Measurements from ENCODE around the gene BAG2.

Gene BAG2

DNA sequence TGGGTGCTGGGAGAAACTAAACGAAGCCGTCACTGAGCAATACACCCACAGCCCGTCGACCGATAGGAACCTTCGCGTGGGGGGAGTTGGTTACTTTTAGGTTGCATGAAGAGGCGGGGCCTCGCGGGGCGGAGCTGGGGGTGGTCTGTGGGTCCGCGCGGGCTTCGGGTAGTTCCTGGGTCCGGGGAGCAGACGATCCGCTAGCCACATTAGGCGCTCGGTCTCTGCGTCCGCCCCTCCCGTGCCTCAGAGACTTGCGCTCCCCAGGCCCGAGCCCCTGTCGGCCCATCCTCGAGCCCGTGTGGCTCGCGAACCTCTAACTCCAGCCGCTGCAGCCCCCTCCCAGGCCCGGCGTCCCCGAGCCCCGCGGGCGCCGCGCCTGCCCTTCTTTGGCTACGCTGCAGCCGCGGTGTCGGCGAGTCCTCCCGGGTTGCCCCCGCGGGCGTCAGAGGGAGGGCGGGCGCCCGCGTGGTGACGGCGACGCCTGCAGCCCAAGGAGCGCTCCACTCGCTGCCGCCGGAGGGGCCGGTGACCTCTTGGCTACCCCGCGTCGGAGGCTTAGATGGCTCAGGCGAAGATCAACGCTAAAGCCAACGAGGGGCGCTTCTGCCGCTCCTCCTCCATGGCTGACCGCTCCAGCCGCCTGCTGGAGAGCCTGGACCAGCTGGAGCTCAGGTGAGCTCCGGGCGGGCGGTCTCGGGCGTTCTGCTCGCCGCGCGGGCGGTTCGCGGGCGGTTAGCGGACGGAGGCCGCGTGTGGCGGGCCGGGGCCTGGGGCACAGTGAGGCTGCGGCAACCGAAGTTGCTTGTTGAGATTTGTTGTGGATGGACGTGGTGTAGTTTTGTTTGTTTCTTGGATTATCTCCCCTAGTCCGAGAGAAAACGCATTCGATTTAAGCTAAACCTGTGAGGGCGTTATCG, at the start of gene BAG2:
Gene BAG2, plus strand, starts transcription at position 191 of the 920 bp plus-strand sequence. Its CDS starts 372 bp downstream, at position 563.
- peak; percentile 97 for DNase-seq

DNA sequence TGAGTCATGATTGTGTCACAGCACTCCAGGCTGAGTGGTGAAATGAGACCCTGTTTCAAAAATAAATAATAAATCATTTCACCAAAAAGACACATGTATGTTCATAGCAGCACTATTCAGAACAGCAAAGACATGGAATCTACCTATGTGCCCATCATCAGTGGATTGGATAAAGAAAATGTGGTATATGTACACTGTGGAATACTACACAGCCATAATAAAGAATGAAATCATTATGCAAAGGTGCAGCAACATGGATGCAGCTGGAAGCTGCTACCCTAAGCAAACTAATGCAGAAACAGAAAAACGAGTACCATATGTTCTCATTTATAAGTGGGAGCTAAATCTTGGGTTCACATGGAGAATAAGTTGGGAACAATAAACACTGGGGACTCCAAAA, 49.0 kb upstream of the BAG2 start:
- no peak for DNase-seq

DNA sequence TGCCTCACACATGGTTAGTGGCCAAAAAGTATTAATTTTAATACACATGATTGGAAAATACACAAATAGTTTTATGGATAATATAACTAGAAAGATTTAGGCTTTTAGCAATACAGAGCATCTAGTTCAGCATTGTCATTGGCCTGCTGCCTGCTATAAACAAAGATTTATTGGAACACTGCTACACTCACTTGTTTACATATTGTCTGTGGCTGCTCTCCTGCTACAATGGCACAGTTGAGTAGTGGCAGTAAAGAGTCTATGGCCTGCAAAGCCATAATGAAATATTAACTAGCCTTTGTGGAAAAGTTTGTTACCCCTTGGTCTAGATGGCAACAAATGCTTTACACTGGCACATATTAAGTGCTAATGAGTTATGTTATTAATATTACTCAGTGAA, 44.4 kb upstream of the BAG2 start:
- no peak for DNase-seq

DNA sequence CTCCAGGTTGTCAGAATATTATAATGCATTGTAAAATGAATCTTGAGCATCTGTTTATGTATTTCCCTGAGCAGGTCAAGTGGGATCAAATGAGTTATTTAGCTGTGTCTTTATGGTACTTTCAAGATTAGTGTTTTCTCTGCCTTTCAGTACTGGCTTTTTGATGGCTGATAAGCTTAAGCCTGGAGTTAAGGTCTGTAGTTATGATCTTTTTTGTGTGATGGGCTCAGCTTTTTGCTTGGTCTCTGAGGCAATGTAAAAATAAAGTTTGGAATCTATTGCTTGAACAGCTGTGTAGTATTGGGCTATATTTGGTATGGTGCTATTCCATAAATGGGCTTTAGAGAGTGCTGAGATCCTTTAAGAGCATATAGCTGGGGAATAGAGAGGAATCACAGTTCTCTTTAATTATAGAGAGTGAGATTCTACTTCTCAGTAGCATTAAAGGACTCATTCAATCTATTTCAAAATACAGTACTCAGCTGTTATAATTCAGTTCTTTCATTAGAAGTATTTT, 41.4 kb upstream of the BAG2 start:
- no peak for DNase-seq

DNA sequence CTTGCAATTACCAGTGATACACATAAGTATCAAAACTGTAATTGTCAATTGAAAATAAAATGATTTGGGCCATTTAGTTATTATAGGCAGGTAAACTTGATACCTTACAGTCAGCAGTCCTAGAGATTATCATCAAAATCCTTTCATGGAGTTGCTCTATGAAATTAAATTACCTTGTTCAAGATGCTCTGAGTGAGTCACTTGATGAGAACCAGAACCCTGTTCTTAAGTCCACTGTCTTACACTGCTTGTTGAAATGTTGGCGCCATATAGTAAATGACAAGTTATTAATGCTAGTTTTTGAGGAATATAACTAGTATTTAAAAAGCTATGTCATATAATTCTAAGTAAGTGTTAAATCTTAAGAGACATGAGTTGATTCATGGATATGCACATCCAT, 37.2 kb upstream of the BAG2 start:
- DNase-seq = no peak

DNA sequence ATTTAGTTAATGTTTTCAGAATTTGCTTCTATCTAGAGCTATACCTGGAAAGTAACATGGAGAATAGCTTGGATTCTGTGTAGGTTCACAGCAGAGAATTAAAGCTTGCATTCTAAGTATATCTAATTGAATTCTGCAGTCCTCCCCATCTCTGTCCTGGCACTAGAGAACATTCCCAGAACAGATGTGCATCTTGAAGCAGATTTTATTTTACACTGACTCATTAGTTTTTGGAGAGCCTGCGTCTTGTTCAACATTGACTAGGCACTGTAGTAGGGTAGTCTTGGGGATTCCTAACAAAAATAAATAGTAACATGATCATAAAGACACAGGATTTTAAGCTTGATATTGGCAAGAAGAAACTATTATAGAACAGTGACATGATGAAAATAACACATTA, 36.2 kb upstream of the BAG2 start:
- DNase-seq = no peak

DNA sequence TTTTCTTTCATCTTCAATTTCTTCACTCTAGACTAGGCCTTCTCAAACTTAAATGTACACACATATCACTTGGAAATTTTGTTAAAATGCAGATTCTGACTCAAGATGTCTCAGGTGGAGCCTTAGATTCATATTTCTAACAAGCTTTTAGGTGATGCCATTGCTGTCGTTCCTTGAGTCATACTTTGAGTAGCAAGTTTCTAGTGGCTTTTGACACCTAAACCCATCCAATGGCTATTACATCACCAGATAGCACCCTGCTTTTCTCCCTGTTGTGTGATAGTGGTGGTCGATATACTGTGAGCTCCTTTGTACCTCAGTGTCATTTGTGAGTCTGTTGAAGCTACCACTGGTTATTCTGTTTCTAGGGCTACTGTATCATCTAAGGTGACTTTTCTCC, 34.8 kb upstream of the BAG2 start:
- no peak for DNase-seq

DNA sequence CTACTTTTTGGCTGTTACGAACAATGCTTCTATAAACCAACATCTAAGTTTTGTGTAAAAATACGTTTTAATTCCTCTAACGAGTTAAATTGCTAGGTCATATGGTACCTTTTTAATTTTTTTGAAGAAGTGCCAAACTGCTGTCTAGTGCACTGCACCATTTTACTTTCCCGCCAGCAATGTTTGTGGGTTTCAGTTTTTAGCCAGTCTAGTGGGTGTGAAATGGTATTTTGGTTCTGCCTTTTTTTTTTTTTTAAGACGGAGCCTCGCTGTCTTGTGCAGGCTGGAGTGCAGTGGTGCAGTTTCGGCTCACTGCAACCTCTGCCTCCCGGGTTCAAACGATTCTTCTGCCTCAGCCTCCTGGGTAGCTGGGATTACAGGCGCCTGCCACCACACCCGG, 34.1 kb upstream of the BAG2 start:
- no peak for DNase-seq

DNA sequence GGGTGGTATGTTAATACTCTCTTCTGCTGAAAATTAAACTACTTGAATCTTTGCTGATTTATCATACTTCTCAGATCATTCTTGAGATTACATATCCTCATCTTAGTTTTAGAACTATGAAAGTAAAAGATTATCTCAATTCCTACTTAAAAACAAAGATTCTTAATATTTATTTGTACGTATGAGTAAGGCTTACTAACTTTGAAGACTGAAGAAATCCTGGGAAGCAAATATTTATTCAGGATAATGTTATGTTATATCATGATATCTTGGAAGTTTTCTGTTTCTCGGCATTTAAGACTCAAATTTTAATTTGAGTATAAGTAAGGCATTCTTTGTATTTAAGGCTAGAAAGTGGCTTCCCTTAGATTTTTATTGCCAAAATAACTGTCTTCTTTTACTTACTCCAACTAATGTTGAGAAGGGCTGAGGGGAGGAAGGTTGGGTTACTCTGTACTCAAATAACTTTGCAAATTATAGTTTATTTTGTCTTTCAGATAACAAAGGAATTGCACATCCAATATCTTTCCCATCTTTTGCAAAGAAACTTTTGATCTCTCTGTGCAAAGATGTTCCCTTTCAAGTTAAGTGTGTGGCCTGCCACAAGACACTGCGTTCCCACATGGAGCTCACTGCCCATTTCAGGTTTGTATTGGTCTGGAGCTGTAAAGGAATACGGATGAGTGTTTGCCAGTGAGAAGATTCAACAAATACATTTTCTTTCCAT, 30.5 kb upstream of the BAG2 start:
- DNase-seq = no peak

DNA sequence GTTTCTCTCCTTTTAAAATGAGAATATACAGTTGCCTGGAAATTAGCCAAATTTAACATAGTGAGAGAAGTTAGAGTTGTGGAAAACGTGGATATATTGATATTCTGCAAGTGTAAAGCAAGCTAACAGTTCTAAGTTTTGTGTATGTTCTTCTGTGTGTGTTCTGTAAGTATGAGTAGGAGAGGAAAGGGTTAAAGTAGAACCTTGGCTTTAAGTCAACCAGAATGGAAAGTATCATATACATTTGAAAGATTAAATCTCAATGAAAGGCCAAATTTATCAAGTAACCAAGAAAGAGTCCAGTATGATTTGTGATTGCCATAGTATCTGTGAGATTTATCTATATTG, 30.0 kb upstream of the BAG2 start:
- DNase-seq = no peak

DNA sequence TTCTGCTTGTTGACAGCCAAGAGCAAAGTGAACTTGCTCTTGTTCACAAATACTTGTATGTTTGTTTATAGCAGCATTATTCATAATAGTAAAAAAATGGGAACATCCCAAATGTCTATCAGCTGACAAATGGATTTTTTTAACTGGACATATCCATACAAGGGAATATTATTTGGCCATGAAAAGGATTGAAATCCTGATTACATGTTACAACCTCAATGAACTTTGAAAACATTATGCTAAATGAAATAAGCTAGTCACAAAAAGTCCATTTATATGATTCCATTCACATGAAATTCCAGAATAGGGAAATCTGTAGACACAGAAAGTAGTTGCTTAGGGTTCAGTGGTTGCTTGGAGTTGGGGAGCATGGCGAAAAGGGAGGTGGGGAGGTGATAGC, 28.4 kb upstream of the BAG2 start:
- no peak for DNase-seq

DNA sequence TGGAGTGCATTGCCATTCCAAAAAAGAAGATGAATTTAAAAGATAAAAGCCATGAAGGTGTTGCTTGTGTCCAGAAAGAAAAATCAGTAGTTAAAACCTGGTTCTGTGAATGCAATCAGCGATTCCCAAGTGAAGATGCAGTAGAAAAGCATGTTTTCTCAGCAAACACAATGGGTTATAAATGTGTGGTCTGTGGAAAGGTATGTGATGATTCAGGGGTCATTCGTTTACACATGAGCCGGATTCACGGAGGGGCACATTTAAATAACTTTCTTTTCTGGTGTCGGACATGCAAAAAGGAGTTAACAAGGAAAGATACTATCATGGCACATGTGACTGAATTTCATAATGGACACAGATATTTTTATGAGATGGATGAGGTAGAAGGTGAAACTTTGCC, 24.7 kb upstream of the BAG2 start:
- DNase-seq = no peak

DNA sequence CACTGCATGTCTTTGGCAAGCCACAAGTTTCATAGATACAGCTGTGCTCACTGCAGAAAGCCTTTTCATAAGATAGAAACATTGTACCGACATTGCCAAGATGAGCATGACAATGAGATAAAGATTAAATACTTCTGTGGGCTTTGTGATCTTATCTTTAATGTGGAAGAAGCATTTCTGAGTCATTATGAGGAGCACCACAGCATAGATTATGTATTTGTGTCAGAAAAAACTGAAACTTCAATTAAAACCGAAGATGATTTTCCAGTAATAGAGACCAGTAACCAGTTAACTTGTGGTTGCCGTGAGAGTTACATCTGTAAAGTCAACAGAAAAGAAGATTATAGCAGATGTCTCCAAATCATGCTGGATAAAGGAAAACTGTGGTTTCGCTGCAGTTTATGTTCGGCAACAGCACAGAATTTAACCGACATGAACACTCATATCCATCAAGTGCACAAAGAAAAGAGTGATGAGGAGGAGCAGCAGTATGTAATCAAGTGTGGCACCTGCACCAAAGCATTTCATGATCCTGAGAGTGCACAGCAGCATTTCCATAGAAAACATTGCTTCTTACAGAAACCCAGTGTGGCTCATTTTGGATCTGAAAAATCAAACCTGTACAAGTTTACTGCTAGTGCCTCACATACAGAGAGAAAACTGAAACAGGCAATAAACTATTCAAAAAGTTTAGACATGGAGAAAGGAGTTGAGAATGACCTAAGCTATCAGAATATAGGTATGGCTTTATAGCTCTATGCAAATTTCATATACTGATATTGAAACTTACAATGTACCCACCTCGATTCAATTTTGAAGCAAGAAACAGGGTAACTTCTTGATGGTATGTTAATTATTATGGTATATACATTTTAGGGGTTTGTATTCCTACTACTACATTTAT, 23.9 kb upstream of the BAG2 start:
- DNase-seq = peak; percentile 17

DNA sequence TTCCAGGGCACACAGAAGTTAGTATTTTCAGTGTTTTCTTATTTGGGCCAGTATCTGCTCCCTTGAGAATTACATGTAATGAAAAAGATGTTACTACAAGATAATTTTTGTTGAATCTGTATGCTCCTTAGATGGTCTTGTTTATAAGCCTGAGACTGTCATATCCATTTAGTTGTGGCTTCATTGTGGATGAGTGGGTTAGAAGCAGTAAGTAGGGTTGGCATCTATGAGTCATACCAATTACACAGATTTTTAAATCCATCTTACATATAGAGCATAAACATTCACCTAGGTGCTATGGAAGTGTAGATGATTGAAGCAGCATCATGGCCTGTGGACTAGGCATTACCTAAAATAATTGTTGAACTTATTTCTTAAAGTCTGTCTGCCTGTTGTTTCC, 13.5 kb upstream of the BAG2 start:
- no peak for DNase-seq

DNA sequence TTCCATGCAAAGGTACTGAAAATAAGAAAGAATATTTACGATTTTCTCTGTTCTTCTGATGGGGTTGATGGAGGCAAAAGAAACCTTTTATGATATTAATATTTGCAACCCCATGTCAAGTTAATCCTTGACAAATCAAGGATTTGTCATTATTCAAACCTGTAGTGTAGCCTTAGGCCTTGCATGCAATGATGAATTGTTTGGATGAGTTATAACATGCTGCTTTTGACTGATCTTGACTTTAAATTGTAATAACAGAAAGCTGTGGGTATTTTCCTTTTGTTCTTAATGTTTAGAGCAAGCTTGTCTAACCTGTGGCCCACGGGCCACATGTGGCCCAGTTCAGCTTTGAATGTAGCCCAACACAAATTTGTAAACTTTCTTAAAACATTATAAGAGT, 13.0 kb upstream of the BAG2 start:
- no peak for DNase-seq

DNA sequence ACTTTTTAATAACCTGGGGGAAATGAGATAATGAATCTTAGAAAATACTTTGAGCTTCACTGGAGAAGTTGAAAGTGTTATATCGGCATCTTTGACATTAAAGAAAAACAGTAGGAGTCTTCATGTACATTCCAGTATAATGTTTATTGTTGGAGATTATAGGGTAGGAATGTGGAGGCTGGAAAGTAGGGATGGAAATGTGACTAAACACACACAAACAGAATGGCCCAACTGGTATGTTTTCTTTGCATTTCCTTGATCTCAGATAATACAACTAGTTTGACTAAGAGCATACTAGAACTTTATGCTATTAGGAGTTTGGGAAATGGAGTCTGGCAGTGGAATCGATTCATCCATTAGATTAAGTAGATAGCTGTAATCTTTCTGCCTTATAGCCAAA, 10.1 kb upstream of the BAG2 start:
- no peak for DNase-seq

DNA sequence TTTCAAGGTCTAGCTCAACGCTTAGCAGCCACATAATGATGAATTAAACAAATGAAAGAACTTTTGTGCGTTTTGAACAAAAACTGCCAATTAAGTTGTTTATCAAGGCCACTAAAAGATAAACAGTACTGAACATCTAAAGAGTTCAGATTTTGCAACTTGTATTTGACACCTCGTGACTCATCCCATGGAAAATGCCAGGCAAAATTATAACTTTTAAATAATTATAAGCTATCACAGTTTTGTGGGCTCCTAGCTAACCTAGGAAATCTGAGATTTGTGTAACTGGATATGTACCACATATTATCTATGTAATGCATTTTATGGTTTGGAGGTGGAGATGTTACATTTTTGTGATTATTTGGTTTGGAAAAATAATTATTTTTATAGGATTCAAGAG, 9.6 kb upstream of the BAG2 start:
- no peak for DNase-seq

DNA sequence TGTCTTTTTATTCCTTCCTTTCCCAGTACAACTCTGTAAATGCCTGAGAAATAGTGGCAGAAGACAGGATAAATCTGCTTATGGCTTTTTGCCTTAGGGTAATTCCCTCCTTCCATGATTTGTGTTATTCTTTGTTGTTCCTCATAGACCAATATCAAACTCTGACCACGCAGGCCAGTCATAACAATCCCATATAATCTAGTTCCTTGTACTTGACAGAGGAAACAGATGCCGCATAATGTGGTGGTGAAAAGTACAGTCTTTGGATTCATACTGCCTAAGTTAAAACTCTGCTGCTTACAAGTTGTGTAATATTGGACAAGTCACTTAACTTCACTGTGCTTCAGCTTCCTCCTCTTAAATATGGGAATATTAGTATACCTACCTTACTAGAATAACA, 8.2 kb upstream of the BAG2 start:
- no peak for DNase-seq

DNA sequence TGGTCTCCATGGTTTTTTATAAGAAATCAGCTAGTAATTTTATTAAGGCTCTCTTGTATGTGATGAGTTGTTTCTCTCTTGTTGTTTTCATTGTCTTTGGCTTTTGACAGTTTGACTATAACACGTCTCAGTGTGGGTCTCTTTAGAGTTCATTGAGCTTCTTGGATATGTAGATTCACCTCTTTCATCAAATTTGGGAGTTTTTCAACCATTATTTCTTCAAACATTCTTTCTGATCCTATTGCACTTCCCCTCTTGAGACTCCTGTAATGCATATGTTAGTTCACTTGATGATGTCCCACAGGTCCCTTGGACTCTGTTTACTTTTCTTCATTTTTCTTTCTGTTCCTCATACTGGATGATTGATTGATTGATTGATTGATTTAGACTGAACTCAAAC, 7.0 kb upstream of the BAG2 start:
- no peak for DNase-seq

DNA sequence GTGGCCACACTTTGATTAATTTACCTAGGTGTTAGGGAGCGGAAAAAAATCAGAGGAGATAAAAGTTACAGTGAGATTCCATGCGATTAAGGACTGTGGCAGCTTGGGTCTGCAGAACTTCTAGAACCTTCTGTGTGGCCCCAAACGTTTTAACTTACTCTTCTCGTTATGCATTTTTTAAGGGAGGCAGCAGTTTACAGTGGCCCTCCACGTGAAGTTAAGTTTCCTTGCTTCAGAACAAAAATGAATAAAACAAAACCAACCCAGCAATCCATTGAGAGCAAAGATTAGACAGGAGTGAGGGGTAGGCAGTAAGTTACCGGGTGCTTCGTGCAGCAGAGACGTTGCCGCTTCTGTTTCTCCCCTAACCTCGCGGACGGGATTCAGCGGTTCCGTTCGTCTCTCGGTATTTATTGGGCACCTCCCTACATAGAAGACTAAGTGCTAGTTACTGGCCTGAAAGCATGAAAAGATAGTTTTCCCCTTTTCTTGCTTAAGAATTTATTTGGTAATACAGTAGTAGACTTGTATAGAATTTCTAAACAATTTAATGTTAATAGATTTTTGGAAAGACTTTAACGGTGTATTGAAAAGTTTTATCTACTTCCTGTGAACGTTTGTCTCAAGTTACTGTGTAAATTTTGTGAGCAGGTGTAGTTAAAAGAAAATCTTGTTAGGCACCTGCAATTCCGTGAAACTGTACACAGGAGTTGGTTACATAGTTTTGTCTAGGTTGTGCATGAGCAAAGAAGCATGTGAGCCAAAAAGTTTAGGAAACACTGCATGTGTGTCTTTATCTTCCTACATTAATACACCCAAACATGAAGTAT, 1.1 kb downstream of the BAG2 start:
- DNase-seq = peak; percentile 50

DNA sequence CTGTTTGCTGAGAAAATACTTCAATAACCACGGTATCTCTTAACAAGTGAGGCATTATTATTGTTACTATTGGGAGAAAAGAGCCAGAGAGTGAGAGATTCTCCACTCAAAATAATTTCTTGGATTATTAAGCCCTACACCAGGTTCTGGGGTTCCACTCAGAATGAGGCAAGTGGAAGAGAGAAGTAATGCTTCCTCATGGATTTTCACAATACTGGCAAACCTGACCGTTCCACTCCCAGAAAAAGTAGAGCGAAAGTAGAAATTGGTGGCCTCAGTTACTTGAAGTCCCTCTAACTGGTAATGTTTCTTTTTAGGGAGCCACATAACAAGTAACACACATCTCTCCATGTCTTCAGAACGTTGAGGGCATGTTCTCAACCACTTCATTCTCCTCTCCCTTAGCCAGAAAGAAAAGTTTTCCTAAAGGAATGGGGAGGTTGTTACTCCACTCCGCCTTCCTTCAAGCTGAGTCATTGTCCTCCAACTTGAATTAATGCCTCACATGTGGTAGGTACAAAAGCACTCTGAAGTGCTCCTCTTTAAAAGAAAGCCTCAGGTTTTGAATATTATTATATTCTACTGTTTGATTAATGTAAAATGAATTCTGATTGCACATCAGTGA, 1.9 kb downstream of the BAG2 start:
- no peak for DNase-seq

DNA sequence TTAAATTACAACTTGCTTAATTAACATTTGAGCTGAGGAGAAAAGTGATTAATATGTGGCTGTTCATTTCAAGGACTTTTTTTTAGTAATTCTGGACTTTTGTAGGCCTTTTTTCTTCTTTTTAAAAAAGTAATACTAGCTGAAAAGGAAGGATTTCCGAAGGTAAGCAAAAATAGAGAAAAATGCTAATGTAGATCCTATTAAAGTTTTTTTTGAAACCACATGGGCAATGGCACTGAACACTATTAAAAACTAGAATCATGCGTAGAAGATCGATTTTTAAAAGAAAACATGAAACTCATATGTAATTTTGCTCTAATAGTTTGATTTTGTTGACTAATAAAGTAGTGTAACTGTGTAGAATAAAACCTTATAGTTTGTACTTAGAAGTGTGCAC, 2.4 kb downstream of the BAG2 start:
- DNase-seq = no peak
